HG02588 (cell line): ENCODE data around the gene SH3GL3.

Source experiments
- ATAC-seq: cut with Tn5 transposase; IDR thresholded peaks from one replicate; pipeline ENCODE4 v1.9.1; 2021; ENCODE audit warnings: mild to moderate bottlenecking, moderate library complexity; ENCODE audit not compliant: unreplicated experiment

Gene SH3GL3

DNA sequence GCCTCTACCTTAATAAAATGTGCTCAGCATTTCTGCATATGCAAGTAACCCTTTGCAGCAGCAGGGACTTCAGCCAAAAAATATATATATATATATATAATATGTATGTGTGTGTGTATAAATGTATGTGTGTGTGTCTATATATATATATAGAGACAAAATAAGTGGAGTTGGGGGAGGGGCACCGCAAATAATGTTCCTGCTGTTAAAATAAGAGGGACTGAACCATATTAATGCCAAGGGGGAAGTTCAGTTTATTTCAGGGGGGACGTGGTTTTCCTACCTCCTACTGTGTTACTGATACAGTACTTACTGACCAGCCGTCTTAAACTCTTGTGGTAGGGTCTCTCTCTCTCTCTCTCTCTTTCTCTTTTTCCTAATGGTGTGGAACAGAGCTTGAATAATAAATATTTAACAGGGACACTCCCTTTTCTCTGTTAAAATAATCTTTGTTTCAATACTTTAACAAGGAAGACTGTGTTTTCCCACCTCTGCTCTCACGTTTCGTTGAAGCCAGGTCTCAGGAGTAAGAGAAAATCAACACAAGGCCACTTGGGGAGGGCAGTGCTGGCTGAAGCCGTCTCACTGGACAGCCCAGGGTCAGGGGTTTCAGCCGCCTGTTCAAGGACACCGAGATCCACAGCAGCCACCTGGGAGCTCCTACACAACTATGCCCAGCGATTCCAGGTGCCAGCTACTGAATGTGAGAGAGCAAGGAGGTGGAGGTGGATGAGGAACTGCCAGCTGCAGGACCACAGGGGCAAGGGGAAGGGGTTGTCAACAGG lies 164.0 kb downstream of the SH3GL3 start:
- ATAC-seq: no peak

DNA sequence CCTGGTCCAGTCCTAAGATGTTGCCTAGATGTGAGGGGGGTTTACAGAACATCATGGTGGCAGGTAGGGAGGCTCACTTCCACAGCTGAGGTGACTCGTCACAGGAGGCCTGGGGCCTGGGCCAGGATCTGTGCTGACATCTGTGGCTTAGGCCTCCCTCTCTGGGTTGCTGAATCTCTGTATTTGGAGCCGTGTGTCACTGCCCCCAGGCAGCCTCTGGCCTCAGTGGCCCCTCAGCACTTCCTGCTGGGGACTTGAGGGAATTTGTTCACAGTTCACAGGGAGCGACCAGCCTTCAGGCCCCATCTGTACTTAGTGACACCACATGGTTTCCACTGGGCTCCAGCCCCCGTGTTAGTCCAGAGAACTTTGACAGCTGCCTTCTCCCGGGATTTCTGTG lies 165.1 kb downstream of the SH3GL3 start:
- ATAC-seq: no peak

DNA sequence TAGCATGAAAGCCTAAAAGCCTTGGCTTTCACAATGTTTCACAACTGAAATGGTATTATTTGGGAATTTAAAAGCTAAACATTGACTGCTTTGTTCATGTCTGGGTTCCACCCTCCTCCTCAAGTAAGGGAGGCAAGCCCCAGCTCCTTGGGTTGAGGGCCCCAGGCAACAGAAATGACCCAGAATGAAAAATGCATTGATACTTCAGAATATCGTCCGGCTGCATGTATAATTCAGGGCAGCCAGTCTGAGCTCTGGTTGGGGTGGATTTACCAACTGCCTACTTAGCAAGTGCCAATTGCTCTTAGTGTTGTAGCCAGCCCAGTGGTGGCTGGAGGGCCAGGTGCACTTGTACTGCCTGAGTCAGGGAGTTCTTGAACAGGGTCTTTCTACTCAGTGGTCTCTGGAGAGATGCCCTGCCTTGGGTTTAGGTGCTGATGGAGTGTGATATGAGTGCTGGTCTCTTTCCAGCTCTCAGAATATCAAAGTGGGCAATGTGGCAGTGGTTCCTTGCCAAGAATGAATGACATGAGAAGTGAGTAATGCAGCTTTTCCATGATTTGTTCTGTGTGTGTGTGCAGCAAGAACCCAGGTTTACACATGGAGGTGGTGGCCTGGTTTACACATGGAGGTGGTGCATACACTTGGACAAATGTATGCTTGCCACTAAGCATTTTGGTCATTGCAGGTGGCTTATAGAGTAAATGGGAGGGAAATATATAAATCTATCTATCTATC lies 165.9 kb downstream of the SH3GL3 start:
- no peak for ATAC-seq

DNA sequence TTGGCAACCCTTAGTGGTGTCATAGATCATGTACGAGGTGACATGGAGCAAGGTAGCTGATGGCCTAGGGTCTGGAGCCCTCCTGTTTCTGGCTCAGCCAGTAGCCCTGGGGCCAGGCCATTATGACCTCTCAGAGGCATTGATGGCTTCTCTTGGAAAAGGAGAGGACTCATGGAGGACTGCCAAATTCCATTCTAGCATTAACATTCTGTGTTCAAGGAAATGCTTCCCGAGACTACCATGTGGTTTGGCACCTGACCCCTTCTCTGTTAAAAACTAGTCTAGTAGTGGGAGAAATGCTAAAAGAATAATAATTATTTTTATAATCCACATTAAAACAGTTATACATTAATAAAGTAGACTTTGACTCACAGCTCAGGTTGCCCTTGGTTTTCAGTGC lies 166.6 kb downstream of the SH3GL3 start:
- no peak for ATAC-seq

DNA sequence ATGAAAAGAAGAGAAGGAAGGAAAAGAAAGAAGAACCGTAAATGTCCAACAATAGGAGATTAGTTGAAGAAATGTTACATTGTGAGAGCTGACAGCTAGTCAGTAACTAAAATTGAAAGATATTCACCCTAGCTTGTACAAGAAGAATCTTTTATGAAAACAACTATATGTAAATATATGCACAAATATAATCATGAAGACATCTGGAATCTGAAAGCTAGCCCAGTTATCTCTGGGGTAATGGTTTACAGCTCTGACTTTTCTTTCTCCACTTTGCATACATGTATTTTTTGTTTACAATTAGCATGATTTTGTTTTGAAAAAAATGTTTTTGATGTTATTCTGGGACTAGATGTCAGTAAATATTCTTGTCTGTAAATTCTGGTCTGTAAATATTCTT lies 169.7 kb downstream of the SH3GL3 start:
- ATAC-seq: no peak

DNA sequence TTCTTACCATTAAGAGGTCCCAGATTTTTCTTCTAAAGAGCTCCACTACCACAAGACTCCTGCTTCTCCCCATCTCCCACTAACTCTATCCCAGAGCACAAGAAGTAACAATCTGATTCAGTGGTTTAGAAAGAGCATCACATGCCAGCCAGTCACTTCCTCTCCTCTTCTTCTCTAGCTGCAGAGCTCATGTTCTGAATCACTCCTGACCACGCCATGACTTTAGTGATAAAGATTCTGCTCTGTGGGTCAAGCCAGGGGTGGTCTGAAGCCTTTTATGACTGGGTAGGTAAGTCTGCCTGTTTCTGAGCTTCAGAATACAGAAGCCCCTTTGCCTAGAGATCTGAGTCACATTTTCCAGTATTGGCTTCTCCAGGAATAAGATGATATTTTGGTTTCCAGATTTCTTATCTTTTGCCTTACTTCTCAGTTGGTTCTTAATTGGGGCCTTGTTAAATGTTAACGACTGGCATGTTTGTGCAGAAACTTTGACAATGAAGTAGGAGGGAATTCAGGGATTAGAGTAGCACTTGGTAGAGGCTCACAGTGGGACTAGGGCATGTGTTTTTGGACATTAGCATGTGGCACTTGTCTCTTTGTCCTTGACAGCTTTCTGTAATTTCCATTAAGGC lies 179.1 kb downstream of the SH3GL3 start:
- no peak for ATAC-seq

DNA sequence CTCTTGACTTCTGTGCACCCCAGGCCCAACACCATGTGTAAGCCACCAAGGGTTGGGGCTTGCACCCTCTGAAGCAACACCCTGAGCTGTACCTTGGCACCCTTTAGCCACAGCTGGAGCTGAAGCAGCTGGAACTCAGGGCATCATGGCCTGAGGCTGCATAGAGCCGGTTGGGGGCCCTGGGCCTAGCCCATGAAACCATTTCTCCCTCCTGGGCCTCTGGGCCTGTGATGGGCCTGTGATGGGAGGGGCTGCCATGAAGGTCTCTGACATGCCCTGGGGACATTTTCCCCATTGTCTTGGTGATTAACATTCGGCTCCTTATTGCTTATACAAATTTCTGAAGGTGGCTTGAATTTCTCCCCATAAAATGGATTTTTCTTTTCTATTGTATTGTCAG lies 184.4 kb downstream of the SH3GL3 start:
- ATAC-seq: no peak

DNA sequence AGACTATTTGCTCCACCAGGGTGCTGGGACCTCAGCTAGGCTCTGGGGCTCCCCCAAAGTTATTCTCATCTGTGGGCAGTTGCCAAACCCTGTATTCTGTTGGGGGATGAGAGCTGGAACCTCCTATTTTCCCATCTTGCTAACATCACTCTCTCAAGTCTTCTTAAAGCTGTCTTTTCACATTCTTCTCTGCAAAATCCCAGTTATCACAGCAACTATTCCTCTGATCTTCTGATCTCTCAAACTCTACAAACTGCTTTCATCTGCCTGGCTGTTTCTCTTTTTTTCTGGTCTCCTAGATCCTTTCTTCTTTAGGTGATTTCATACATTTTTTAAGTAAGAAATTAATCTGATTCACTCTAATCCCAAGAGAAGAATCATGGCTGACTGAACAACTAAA lies 196.1 kb downstream of the SH3GL3 start:
- no peak for ATAC-seq

DNA sequence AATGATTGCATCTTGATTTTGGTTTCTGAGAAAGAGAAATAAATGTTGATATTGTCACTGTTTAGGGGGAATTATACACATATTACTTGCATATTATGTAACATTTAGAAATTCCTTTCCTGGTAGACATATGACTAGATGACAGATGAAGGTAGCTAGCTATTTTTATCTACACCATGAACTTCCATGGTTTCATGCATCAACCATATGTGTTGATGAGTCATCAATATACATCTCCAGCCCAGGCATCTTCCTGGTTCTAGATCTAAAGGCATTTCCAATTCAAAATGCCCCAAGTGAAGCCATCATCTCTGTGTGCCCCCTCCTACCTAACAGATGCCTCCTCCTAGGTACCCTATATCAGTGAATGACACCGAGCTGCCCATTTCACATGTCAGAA lies 197.3 kb downstream of the SH3GL3 start:
- no peak for ATAC-seq

DNA sequence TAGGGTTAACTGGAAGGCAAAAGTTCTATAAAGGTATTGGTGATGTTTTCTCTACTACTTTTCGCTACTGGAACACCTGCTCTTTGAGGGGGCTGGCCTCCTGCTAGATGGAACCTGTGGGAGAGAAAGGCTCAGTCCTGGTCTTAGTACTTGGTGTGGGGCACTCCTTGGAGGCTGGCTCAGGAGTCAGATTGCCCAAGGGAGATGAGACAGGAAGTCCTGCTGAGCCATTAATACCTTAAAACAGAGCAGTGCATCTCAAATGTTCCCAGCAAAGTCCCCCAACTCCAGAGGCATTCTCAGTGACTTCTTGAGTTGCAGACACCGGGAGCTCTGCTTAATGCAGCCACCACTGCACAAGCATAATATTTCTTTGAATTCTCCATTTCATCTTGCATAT lies 203.7 kb downstream of the SH3GL3 start:
- no peak for ATAC-seq

DNA sequence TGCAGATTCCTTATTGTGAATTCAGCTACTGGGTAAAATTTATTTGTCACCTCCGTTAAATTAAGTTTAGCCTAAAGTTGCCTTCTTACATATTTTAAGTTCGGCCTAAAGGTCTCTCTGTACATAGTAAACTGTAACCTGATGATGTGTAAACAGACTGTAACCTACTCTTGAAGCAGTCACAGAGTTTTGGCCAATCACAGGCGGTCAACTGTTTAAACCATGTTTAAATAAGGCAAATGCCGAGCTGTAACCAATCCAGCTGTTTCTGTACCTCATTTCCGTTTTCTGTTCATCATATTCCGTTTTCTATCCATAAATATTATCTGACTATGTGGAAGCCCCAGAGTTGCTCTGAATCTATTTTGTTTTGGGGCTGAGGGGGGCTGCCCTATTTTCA lies 204.4 kb downstream of the SH3GL3 start:
- no peak for ATAC-seq

DNA sequence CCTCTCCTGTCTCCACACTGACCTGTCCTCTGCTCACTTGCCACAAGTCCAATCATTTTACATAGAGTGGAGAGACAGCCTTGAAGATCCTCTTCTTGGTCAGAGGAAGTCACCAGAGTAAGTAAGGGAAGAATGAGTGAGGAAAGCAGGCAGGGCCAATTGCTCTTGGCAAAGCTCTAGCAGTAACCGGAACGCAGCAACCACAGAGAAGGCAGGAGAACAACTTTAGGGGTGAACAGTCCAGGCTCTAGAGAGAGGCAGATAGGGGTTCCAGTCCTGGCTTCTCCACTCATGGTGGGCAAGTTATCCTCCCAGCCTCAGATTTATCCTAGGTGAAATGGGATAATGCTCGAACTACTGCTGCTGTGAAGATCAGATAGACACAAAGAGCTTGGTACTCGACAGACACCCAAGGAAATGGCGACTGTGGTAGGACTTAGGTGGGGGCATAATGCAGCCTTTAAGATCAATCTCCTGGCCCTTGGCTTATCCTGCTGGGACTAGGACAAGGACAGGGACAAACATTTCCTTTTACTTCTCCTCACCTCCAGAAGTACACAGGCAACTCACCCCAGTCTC lies 205.6 kb downstream of the SH3GL3 start:
- ATAC-seq: no peak

DNA sequence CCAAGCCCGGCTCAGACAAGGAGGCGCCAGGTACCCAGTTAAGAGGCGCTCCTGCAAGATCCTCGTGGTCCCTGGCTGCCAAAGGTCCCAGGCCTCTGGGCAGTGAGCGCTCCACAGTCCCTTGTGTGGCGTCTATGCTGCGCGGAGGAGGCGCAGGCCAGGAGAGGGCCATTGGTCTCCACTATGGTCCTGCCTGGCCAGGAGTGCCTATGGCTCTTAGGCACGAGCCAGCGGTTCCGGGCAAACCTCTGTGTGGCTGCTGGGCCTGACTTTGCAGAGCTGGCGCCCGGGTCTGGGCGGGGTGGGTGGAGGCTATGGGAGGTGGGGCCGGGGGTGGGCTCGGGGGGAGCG lies 206.1 kb downstream of the SH3GL3 start:
- no peak for ATAC-seq

DNA sequence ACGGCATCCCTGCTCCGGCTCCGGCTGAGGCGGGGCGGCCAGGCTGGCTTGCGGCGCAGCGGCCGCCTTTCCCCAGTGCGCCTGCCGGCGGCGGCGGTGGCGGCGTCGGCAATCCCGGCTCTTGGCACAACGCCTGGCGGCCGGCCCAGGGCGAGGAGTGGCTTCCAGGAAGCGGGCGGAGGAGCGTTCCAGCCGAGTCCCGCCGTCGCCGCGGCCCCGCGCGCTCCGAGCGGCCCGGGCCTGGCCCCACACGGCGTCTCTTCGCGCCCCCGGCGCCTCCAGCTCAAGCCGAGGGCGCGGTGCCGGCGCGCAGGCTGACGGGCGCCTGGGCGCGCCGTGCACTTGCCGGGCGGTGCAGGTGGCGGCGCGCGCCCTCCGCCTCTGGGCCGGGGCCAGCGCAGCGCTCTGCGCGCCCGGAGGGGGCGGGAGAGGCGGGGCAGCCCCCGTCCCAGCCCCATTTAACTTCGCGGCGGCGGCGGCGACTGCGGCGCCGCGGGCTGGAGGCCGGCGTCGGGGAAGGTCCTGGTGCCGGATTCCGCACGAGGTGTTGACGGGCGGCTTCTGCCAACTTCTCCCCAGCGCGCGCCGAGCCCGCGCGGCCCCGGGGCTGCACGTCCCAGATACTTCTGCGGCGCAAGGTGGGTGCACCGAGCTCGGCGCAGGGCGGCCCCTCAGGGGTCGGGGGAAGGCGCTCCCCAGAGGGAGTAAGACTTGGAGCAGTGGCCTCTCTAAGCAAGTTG lies 206.7 kb downstream of the SH3GL3 start, which contains the start of gene ADAMTSL3:
Gene ADAMTSL3, plus strand, starts transcription at position 485 of the 740 bp plus-strand sequence. CDS start 1,639 bp downstream, outside the sequence.
- no peak for ATAC-seq

DNA sequence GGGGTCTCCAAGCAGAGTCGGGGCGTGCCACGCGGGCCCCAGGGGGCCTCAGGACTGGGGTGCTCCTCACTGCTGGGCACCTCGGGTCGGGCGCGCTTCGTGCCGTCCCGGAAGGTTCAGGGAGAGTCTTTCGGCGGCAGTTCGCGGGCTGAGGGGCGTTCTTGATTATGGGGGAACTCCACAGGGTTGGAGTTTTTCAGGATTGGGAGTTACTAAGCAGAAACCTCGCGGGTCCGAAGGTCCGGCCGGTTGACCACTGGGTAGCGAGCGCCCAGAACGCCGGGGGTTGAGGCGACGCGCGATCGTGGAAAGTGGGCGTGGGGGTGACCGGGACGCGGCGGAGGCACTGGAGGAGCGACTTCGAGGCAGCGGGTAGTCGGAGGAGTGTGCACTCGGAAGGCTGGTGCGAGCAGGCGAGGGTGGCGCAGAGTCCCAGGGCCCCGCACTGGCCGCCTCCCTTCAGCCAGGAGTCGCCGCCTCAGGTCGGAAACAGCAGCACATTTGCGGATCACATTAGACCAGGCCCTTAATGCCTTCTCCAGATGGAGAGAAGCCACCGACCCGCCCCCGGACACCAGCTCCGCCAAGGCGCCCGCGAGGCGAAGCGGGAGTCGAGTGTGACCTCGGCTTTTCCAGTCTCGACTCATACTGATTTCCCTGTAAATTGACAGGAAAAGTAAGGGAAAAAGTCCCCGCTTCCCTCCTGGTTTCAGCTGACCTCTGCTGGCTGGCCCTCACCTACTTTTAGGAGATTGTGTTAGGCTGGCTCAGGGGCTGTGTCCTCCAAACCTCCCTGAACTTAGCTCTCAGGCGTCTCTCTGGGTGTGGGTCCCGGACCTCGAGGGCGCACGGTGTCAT lies 207.5 kb downstream of the SH3GL3 start:
- no peak for ATAC-seq

DNA sequence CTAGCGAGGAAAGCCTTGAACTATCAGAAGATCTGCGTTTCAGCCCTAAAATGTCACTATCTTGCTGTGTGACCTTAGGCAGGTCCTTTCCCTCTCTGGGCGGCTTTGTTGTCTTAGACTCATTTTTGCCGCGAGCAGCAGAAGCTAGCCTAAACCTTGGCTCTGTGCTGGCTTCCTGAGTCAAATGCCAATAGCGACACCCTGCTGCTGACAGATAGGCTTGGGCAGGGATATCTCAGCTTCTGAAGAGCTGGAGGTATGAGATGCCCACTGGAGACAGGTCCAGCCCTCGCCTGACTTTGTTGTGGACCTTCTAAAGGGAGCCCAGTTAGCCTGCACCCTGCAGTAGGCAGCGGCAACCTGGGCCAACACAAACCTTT lies 208.1 kb downstream of the SH3GL3 start:
- no peak for ATAC-seq

DNA sequence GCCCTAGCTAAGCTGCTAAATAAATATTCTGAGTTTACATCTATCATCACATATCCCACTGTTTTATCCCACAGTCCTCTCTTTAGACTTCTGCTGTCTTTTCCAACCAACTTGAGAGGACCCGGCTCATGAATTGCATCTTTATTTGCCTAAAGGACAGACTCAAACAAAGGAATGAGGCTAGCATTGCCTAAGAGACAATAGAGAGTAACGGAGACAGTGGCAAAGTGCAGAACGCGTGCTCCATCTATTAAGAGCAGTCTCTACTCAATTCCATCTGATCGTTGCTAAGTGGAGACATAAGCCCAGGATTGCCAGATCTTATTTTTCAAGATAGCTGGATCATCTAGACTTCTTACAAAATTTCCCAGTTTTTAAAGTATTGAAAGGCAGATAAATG lies 209.1 kb downstream of the SH3GL3 start:
- ATAC-seq: no peak

DNA sequence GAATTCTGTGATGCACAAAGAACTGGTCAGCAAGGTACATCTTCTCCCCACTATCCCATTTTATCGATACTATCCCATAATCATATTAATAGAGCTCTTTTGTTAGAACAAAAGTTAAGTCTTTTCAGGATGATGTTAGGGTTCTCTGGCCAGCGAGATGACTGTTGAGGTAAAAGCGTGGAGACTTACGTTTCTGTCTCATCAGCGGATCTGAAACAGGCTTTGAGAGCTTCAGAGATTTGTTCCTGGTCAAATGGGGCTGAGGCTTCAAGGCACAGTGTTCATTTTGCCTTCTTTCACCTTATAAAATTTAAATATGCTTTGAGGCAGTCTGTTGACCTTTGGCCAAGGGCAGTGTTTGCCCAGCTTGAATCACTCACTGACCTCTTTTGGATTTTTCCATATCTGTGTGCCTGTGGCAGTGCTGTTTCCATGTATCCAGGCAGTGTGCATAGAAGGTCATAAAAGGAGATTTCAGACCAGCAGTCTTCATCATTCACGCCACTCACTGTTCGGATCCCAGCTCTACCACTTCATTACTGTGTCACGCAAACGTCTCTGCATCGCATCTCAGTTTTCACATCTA lies 209.9 kb downstream of the SH3GL3 start:
- no peak for ATAC-seq

DNA sequence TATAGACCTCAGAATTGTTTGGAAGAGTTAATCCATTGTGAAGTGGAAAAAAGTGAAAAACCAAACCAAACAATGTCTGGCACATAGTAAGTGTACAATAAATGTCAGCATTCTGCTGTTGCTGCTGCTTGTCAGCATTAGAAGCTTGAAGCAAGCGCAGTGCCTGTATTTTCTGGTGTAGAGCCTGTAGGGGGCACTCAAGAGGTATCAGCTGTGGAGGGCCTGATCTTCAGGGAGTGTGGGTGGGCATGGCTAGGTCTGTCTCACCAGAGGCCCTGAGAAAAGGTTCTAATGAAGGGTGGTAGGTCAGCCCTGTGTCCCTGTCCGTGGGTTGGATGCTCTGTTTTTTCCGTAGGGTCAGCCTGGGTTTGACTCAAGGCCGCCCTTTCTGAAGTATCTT lies 210.4 kb downstream of the SH3GL3 start:
- no peak for ATAC-seq
